GM12878 (cell line): Measurements from ENCODE around the gene SMIM12. TPM values are rescaled to one million over a fixed set of nuclear protein-coding genes. Genes with fewer than 3 reads are reported as not detected.

Source experiments
- ATAC-seq: fragments of 200-7000 bp; cut with Tn5 transposase; 3 replicates; pipeline ENCODE4 v1.9.1; 2020; ENCODE audit warnings: mild to moderate bottlenecking, moderate library complexity
- BruUV-seq: library from RNA; stranded (reverse); fragments of 400-500 nt; replicated peaks from 2 replicates; lab custom pipeline; 2021; lab: Mats Ljungman, UMichigan
- CTCF ChIA-PET: fragments of 300-600 bp; sonication (Branson Sonifier 250); formaldehyde crosslinking; extraction: SDS; loops from one replicate; lab custom pipeline; 2021; ENCODE audit warnings: inconsistent platforms; lab: Yijun Ruan, JAX
- POLR2A ChIA-PET: fragments of 350-600 bp; formaldehyde crosslinking; extraction: SDS; loops from one replicate; lab custom pipeline; 2021; ENCODE audit warnings: inconsistent platforms; lab: Charles Lee
- RAD21 ChIA-PET: fragments of 300-600 bp; sonication (Branson Sonifier 250); formaldehyde crosslinking; loops from one replicate; lab custom pipeline; 2023; ENCODE audit warnings: antibody characterized with exemption; ENCODE audit not compliant: unreplicated experiment; lab: Charles Lee
- SMC1A ChIA-PET: fragments of 300-600 bp; sonication (Branson Sonifier 250); formaldehyde crosslinking; loops from one replicate; lab custom pipeline; 2023; ENCODE audit not compliant: unreplicated experiment, uncharacterized antibody; lab: Charles Lee
- DNase-seq: peaks from one replicate; pipeline ENCODE4 v3.0.0-alpha.2; 2011; ENCODE audit warnings: low read depth, low spot score
- FAIRE-seq: peaks from 3 replicates; lab custom pipeline; 2011; peaks lifted over from hg19 to GRCh38; lab: Jason Lieb, UNC
- H2AFZ ChIP-seq: 2 replicates; pipeline ENCODE4 v1.6.0; 2011; ENCODE audit warnings: low read depth, low read length, control low read depth; ENCODE audit not compliant: control insufficient read depth
- H3K27ac ChIP-seq: 2 replicates; pipeline ENCODE4 v1.5.1; 2011; ENCODE audit warnings: control low read depth; ENCODE audit not compliant: control insufficient read depth, insufficient read depth
- H3K27me3 ChIP-seq, 2 experiments: replicated peaks in 1 of 2; 2 replicates each; pipeline versions ENCODE4 v1.6.0 to v1.6.1; 2011; ENCODE audit warnings: low read length in 1 of 2; ENCODE audit not compliant: control insufficient read depth in 2 of 2, insufficient read depth in 2 of 2
- H3K36me3 ChIP-seq, 2 experiments: 2 replicates each; pipeline ENCODE4 v1.5.1; 2011; ENCODE audit warnings: low read length in 1 of 2; ENCODE audit not compliant: control insufficient read depth in 2 of 2, insufficient read depth in 2 of 2
- H3K4me1 ChIP-seq: 2 replicates; pipeline ENCODE4 v1.6.1; 2011; ENCODE audit warnings: mild to moderate bottlenecking, low read length, moderate library complexity, mixed read lengths; ENCODE audit not compliant: control insufficient read depth, insufficient read depth
- H3K4me2 ChIP-seq: 2 replicates; pipeline ENCODE4 v1.6.0; 2011; ENCODE audit warnings: control low read depth; ENCODE audit not compliant: control insufficient read depth, insufficient read depth
- H3K4me3 ChIP-seq: fragments of 200-600 bp; sonication (generic); 2 replicates; pipeline ENCODE4 v1.5.1; 2016
- H3K79me2 ChIP-seq: 2 replicates; pipeline ENCODE4 v1.6.0; 2011; ENCODE audit warnings: low read length; ENCODE audit not compliant: control insufficient read depth, insufficient read depth
- H3K9ac ChIP-seq: 2 replicates; pipeline ENCODE4 v1.8.0; 2011; ENCODE audit warnings: low read length, control low read depth, mixed read lengths; ENCODE audit not compliant: control insufficient read depth, insufficient read depth
- H3K9me3 ChIP-seq: replicated peaks from 3 replicates; pipeline ENCODE4 v1.5.1; 2011; ENCODE audit warnings: mild to moderate bottlenecking, low read length; ENCODE audit not compliant: control insufficient read depth, insufficient read depth
- H4K20me1 ChIP-seq: 2 replicates; pipeline ENCODE4 v1.6.0; 2011; ENCODE audit not compliant: control insufficient read depth, insufficient read depth
- CHD1 ChIP-seq: IDR thresholded peaks from 2 replicates; pipeline ENCODE4 v1.6.1; 2012; ENCODE audit warnings: low read depth, low read length, improper control_type of control experiment
- MTA3 ChIP-seq: IDR thresholded peaks from 2 replicates; pipeline ENCODE4 v1.6.1; 2012; ENCODE audit warnings: low read length, inconsistent platforms, borderline replicate concordance
- MXI1 ChIP-seq: fragments of 150-350 bp; IDR thresholded peaks from 2 replicates; pipeline ENCODE4 v1.6.1; 2011; ENCODE audit warnings: low read depth, mild to moderate bottlenecking, inconsistent platforms, low read length, improper control_type of control experiment
- MYB ChIP-seq: fragments of 150-350 bp; IDR thresholded peaks from 2 replicates; pipeline ENCODE4 v1.6.1; 2014; ENCODE audit warnings: mild to moderate bottlenecking, low read depth, low read length, borderline replicate concordance
- RB1 ChIP-seq: fragments of 450-650 bp; formaldehyde crosslinking; IDR thresholded peaks from 2 replicates; pipeline ENCODE4 v1.6.1; 2017; ENCODE audit warnings: mild to moderate bottlenecking, borderline replicate concordance
- SIX5 ChIP-seq: IDR thresholded peaks from 2 replicates; pipeline ENCODE4 v1.6.1; 2011; ENCODE audit warnings: mild to moderate bottlenecking, low read depth, low read length, moderate library complexity; ENCODE audit not compliant: severe bottlenecking
- SMC3 ChIP-seq: IDR thresholded peaks from 2 replicates; pipeline ENCODE4 v1.6.1; 2011; ENCODE audit warnings: low read length, improper control_type of control experiment, borderline replicate concordance
- STAT1 ChIP-seq: fragments of 450-650 bp; conservative IDR thresholded peaks from 2 replicates; pipeline ENCODE4 v1.6.1; 2014; ENCODE audit warnings: antibody characterized with exemption, mild to moderate bottlenecking
- WGBS: methylation state at CpG from one replicate; pipeline ENCODE4 v1.1.6; 2016; ENCODE audit warnings: low lambda C conversion rate; ENCODE audit not compliant: insufficient replicate concordance, insufficient coverage; ENCODE audit errors: missing lambda C conversion rate; 5-methylcytosine and 5-hydroxymethylcytosine counted together
- in situ Hi-C: fragments of 300-500 bp; cut with MboI; formaldehyde crosslinking; loops from 9 replicates; pipeline ENCODE4 v1.14.3; 2018; ENCODE audit warnings: mixed read lengths
- intact Hi-C: fragments of 100-400 bp; cut with micrococcal nuclease; formaldehyde crosslinking; loops from one replicate; pipeline ENCODE4 v1.14.2; 2022; ENCODE audit not compliant: unreplicated experiment
- polyA plus RNA-seq, 11 experiments: library from polyadenylated mRNA; depleted of rRNA in 4 of 11; unstranded in 6 of 11; stranded (reverse) in 5 of 11; fragments of >200 nt; fragmentation: Nextera tagmentation in 4 of 11; fragmentation: Illumina TruSeq in 1 of 11; extraction: Ambion mirVana in 4 of 11; extraction: Trizol in 1 of 11; gene quantifications; 1 replicate in 1 of 11; 2 replicates in 10 of 11; pipeline versions ENCODE4 v1.2.1 to v1.2.3, GENCODE V29; 2011 to 2016; ENCODE audit warnings: inconsistent platforms in 2 of 11, missing spikeins in 2 of 11, low read depth in 1 of 11
- total RNA-seq, 4 experiments: library from RNA; depleted of rRNA in 3 of 4; stranded (reverse); fragments of >200 nt in 3 of 4; fragmentation: Illumina TruSeq in 1 of 4; extraction: Trizol in 1 of 4; gene quantifications; 2 replicates each; pipeline versions ENCODE4 v1.2.1 to v1.2.3, GENCODE V29; 2013 to 2021
- TF ChIP-seq, protein P1 (sequence below): fragments of 450-650 bp; IDR thresholded peaks from 2 replicates; pipeline ENCODE4 v1.6.1; 2018; ENCODE audit warnings: borderline replicate concordance, mild to moderate bottlenecking; ENCODE audit not compliant: partially characterized antibody
- TF ChIP-seq, protein P2 (sequence below): IDR thresholded peaks from 2 replicates; pipeline ENCODE4 v1.6.1; 2011; ENCODE audit warnings: low read depth, mild to moderate bottlenecking, low read length, moderate library complexity, borderline replicate concordance; ENCODE audit errors: extremely low read depth
- TF ChIP-seq, protein P3 (sequence below): IDR thresholded peaks from 2 replicates; pipeline ENCODE4 v1.6.1; 2012; ENCODE audit warnings: low read depth, low read length, improper control_type of control experiment
- TF ChIP-seq, protein P4 (sequence below): fragments of 450-650 bp; IDR thresholded peaks from 2 replicates; pipeline ENCODE4 v1.6.1; 2016; ENCODE audit warnings: mild to moderate bottlenecking, moderate library complexity, borderline replicate concordance
- TF ChIP-seq, protein P5 (sequence below): fragments of 450-650 bp; IDR thresholded peaks from 2 replicates; pipeline ENCODE4 v1.6.1; 2018; ENCODE audit warnings: mild to moderate bottlenecking, low read depth, moderate library complexity; ENCODE audit not compliant: partially characterized antibody

Gene SMIM12
- total and polyA plus RNA-seq, 10 of the 15 experiments (the other 5 are each of a cell fraction or from before 2014, with no cell fraction given) = 26.1 to 81.5 (median 44.1) TPM

DNA sequence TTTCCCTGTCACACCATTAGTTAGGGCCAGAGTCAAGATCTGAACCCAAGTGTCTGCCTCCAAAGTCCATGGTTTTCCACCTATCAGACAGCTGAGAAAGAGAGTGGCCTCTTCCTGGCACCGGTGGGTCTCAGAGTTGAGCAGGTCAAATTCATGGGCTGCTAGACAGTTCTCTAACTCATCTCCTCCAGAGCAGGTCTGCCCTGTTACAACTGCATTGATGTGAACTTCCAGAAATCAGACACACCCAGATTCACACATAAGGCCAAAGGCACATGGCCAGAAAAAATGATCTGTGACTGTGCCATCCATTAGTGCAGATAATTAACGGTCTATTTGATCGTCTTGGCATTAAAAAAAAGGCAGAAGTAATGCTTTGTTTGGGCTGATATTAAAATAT lies 17.5 kb downstream of the SMIM12 start:
- Histone ChIP-seq H3K4me1 (no peaks in the 10 kb centered on the region), H3K9ac (no peak overlapping the region), H4K20me1 (no peaks in the 10 kb centered on the region), H3K27me3 (no peaks in the 10 kb centered on the region), H3K9me3 (no peaks in the 10 kb centered on the region), H3K4me2 (no peak overlapping the region), H3K36me3 (no peaks in the 10 kb centered on the region), H3K27ac (no peak overlapping the region), H2AFZ (no peak overlapping the region), H3K4me3 (no peak overlapping the region), H3K79me2 (no peaks in the 10 kb centered on the region)
- WGBS = 86% methylated on average over 3 of the region's 3 CpGs
- RAD21 ChIA-PET = no interaction called here
- no TSS peak for BruUV-seq
- FAIRE-seq (no peak), ATAC-seq (no peak), DNase-seq (no peak)
- in situ Hi-C loops = no loop called here
- POLR2A ChIA-PET = no interaction called here
- CTCF ChIA-PET = interaction anchor here (2.7 kb wide), 1 partner anchor 11 kb away, joined by 7 read pairs; no protein-coding TSS in a partner anchor
- intact Hi-C loops = no loop called here
- SMC1A ChIA-PET = no interaction called here
- TF ChIP-seq CHD1 (no peak), SIX5 (no peak), MTA3 (no peak), STAT1 (no peak), SMC3 (no peak), MXI1 (no peak), MYB (no peak), RB1 (no peak)
- TF ChIP-seq, protein P1, sequence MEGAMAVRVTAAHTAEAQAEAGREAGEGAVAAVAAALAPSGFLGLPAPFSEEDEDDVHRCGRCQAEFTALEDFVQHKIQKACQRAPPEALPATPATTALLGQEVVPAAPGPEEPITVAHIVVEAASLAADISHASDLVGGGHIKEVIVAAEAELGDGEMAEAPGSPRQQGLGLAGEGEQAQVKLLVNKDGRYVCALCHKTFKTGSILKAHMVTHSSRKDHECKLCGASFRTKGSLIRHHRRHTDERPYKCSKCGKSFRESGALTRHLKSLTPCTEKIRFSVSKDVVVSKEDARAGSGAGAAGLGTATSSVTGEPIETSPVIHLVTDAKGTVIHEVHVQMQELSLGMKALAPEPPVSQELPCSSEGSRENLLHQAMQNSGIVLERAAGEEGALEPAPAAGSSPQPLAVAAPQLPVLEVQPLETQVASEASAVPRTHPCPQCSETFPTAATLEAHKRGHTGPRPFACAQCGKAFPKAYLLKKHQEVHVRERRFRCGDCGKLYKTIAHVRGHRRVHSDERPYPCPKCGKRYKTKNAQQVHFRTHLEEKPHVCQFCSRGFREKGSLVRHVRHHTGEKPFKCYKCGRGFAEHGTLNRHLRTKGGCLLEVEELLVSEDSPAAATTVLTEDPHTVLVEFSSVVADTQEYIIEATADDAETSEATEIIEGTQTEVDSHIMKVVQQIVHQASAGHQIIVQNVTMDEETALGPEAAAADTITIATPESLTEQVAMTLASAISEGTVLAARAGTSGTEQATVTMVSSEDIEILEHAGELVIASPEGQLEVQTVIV = no peak
- TF ChIP-seq, protein P2, sequence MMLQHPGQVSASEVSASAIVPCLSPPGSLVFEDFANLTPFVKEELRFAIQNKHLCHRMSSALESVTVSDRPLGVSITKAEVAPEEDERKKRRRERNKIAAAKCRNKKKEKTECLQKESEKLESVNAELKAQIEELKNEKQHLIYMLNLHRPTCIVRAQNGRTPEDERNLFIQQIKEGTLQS = no peak
- TF ChIP-seq, protein P3, sequence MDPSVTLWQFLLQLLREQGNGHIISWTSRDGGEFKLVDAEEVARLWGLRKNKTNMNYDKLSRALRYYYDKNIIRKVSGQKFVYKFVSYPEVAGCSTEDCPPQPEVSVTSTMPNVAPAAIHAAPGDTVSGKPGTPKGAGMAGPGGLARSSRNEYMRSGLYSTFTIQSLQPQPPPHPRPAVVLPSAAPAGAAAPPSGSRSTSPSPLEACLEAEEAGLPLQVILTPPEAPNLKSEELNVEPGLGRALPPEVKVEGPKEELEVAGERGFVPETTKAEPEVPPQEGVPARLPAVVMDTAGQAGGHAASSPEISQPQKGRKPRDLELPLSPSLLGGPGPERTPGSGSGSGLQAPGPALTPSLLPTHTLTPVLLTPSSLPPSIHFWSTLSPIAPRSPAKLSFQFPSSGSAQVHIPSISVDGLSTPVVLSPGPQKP = no peak
- TF ChIP-seq, protein P4, sequence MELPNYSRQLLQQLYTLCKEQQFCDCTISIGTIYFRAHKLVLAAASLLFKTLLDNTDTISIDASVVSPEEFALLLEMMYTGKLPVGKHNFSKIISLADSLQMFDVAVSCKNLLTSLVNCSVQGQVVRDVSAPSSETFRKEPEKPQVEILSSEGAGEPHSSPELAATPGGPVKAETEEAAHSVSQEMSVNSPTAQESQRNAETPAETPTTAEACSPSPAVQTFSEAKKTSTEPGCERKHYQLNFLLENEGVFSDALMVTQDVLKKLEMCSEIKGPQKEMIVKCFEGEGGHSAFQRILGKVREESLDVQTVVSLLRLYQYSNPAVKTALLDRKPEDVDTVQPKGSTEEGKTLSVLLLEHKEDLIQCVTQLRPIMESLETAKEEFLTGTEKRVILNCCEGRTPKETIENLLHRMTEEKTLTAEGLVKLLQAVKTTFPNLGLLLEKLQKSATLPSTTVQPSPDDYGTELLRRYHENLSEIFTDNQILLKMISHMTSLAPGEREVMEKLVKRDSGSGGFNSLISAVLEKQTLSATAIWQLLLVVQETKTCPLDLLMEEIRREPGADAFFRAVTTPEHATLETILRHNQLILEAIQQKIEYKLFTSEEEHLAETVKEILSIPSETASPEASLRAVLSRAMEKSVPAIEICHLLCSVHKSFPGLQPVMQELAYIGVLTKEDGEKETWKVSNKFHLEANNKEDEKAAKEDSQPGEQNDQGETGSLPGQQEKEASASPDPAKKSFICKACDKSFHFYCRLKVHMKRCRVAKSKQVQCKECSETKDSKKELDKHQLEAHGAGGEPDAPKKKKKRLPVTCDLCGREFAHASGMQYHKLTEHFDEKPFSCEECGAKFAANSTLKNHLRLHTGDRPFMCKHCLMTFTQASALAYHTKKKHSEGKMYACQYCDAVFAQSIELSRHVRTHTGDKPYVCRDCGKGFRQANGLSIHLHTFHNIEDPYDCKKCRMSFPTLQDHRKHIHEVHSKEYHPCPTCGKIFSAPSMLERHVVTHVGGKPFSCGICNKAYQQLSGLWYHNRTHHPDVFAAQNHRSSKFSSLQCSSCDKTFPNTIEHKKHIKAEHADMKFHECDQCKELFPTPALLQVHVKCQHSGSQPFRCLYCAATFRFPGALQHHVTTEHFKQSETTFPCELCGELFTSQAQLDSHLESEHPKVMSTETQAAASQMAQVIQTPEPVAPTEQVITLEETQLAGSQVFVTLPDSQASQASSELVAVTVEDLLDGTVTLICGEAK = no peak
- TF ChIP-seq, protein P5, sequence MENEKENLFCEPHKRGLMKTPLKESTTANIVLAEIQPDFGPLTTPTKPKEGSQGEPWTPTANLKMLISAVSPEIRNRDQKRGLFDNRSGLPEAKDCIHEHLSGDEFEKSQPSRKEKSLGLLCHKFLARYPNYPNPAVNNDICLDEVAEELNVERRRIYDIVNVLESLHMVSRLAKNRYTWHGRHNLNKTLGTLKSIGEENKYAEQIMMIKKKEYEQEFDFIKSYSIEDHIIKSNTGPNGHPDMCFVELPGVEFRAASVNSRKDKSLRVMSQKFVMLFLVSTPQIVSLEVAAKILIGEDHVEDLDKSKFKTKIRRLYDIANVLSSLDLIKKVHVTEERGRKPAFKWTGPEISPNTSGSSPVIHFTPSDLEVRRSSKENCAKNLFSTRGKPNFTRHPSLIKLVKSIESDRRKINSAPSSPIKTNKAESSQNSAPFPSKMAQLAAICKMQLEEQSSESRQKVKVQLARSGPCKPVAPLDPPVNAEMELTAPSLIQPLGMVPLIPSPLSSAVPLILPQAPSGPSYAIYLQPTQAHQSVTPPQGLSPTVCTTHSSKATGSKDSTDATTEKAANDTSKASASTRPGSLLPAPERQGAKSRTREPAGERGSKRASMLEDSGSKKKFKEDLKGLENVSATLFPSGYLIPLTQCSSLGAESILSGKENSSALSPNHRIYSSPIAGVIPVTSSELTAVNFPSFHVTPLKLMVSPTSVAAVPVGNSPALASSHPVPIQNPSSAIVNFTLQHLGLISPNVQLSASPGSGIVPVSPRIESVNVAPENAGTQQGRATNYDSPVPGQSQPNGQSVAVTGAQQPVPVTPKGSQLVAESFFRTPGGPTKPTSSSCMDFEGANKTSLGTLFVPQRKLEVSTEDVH = no peak
